Cardiac muscle cell (in vitro differentiated cells and primary cell): ENCODE results near the gene RALGPS1. TPM values are rescaled to one million over a fixed set of nuclear protein-coding genes. Genes with fewer than 3 reads are reported as not detected.
A peak's percentile ranks its signal among the peaks of the same experiment; 100 is the strongest.

ENCODE experiments used
- DNase-seq, 2 donors: peaks; one replicate each; pipeline versions ENCODE4 v3.0.0 to v3.0.0-alpha.2; 2010 to 2017; ENCODE audit warnings: low read depth in 1 of 2, low spot score in 1 of 2
- H3K27ac ChIP-seq: fragments of 200-600 bp; sonication (generic); 2 replicates; pipeline ENCODE4 v1.5.1; 2016
- H3K27me3 ChIP-seq: fragments of 200-600 bp; sonication (generic); 2 replicates; pipeline ENCODE4 v1.6.0; 2016; ENCODE audit warnings: control low read depth
- H3K36me3 ChIP-seq: fragments of 200-600 bp; sonication (generic); 2 replicates; pipeline ENCODE4 v1.5.1; 2016; ENCODE audit warnings: control low read depth
- H3K4me1 ChIP-seq: fragments of 200-600 bp; sonication (generic); 2 replicates; pipeline ENCODE4 v1.8.1; 2017; ENCODE audit warnings: low read depth, mild to moderate bottlenecking, mixed run types
- H3K4me3 ChIP-seq: fragments of 200-600 bp; sonication (generic); 2 replicates; pipeline ENCODE4 v1.5.1; 2016; ENCODE audit warnings: mild to moderate bottlenecking
- H3K9me3 ChIP-seq: fragments of 200-600 bp; sonication (generic); 2 replicates; pipeline ENCODE4 v1.5.1; 2017; ENCODE audit warnings: low read depth, mild to moderate bottlenecking, control low read depth
- polyA plus RNA-seq: library from polyadenylated mRNA; unstranded; fragments of >200 nt; fragmentation: Nextera tagmentation; extraction: Ambion mirVana; gene quantifications from 2 replicates; pipeline ENCODE4 v1.2.1, GENCODE V29; 2016
- total RNA-seq: library from RNA; depleted of rRNA; stranded (reverse); fragments of >200 nt; gene quantifications from 2 replicates; pipeline ENCODE4 v1.2.3, GENCODE V29; 2016
- TF ChIP-seq, protein P1 (sequence below): IDR thresholded peaks from 2 replicates; pipeline ENCODE4 v1.5.1; 2012; ENCODE audit warnings: low read depth, mild to moderate bottlenecking, low read length

RALGPS1 gene
- total and polyA plus RNA-seq, 2 experiments from 2014 or later = 14.1 to 16.1 TPM

DNA sequence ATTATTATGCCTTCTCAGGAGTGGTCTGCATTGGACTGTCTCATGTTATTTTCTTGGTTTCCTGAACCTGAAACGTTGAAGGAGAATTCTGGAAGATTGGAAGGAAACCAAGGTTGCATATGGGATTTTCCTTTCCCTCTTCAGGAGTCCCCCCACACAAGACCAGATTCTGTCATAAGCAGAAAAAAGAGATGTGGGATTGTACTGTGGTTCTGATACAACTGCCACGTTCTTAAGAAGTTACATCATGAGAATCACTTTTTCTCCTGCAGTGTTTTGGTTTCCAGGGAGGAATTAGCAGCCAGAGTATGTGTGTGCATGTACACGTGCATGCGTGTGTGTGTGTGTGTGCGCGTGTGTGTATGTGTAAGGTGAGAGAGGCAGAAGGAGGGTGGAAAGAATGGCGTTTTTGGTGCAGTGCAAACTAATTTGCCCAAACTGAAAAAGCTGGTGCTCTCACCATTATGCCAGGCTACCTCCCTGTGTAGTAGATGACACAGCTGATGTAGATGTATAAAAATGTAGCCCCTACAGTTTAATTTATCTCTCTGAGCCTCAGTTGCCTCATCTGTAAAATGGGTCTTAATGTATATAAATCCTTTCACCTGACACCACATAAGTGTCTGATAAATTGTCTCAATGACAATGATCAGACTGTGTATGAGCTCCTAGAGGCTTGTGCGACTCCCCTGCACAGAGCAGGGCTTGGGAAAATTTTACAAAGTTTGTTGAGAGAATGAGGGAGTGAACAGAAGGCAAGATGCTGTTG, 38.6 kb downstream of the RALGPS1 start:
- TF ChIP-seq, protein P1, sequence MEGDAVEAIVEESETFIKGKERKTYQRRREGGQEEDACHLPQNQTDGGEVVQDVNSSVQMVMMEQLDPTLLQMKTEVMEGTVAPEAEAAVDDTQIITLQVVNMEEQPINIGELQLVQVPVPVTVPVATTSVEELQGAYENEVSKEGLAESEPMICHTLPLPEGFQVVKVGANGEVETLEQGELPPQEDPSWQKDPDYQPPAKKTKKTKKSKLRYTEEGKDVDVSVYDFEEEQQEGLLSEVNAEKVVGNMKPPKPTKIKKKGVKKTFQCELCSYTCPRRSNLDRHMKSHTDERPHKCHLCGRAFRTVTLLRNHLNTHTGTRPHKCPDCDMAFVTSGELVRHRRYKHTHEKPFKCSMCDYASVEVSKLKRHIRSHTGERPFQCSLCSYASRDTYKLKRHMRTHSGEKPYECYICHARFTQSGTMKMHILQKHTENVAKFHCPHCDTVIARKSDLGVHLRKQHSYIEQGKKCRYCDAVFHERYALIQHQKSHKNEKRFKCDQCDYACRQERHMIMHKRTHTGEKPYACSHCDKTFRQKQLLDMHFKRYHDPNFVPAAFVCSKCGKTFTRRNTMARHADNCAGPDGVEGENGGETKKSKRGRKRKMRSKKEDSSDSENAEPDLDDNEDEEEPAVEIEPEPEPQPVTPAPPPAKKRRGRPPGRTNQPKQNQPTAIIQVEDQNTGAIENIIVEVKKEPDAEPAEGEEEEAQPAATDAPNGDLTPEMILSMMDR = no peak
- no peaks in the 10 kb centered on the region for H3K27me3 ChIP-seq
- H3K4me1 ChIP-seq = peaks cover 33% of the 10 kb centered on the region
- no peaks in the 10 kb centered on the region for H3K9me3 ChIP-seq
- peak overlapping the region; percentile 75 for H3K27ac ChIP-seq
- no peaks in the 10 kb centered on the region for H3K36me3 ChIP-seq
- DNase-seq = peak in 1 of 2 donors; percentile 78
- H3K4me3 ChIP-seq = no peak overlapping the region

DNA sequence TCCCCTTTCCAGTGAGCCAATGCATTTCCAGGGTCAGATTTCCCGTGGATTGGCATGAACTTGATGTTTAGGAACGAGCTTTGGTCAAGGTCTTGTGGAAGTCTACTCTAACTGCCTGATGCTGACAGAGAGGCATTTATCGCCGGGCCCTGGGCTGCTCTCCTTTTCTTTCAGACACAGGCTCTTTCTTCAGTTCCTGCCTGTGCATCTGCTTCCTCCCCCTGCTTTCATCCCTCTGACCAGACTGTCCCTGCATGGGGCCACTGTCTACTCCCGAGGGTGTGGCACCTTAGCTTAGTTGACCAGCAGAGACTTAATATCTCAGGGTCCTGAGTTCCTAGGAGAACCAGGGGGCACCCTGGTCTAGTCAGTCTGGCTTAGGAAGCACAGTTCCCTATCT, 41.2 kb downstream of the RALGPS1 start:
- no peak for DNase-seq
- no peaks in the 10 kb centered on the region for H3K27me3 ChIP-seq
- H3K4me3 ChIP-seq = no peak overlapping the region
- no peaks in the 10 kb centered on the region for H3K9me3 ChIP-seq
- TF ChIP-seq, protein P1 = no peak
- peak overlapping the region; percentile 6 for H3K27ac ChIP-seq
- H3K36me3 ChIP-seq = no peaks in the 10 kb centered on the region
- H3K4me1 ChIP-seq = peaks cover 39% of the 10 kb centered on the region

DNA sequence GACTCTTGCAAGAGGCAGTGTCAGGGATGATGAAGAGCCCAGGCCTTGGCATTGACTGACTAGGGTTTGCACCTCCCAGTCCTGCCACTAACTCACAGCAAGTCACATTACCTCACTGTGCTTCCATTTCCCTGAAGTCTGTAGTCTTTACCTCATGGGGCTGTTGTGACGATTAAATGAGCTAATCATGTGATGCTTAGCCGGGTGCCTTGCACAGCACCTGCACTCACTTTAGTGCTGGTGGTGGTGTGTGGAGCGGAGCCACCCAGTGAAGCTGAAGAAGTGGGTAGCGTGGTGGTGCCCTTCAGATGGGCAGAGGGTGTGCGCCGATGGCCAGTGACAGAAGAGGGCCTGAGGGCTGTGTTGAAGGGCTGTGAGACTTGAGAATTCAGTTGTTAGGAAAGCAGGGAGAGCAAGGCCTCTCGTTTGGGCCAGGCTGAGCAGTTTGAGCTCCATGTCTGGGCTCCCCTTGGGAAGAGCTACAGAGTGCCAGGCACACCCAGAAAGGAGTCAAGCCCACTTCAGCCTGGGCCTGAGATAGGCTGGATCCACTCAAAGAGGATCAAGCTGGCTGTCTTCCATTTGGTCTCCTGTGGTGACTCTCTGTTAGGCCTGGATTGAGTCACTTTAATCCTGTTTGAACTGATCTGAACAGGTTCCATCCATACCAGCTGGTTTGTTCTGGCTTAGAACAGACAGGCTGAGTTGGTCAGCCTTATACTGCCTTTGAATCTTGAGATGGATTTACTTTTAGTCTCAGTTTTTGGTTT, 42.5 kb downstream of the RALGPS1 start:
- TF ChIP-seq, protein P1 = no peak
- peak in 1 of 2 donors; percentile 50 for DNase-seq
- Histone ChIP-seq H3K36me3 (no peaks in the 10 kb centered on the region), H3K27ac (peak overlapping the region; percentile 93), H3K9me3 (no peaks in the 10 kb centered on the region), H3K4me3 (no peak overlapping the region), H3K27me3 (no peaks in the 10 kb centered on the region), H3K4me1 (peaks cover 35% of the 10 kb centered on the region)

DNA sequence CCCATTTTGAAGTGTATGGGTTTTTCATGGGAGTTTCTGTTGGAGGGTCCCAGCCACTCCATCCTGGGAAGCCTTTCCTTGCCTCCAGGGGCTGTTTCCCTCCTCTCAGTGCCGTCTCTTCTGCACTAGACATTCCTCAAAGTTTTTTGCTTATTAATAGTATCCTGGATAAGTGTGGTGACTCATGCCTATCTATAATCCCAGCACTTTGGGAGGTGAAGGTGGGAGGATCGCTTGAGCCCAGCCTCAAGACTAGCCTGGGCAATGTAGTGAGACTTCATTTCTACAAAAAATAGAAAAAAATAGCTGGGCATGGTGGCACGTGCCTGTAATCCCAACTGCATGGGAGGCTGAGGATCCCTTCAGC, 43.1 kb downstream of the RALGPS1 start:
- Histone ChIP-seq H3K36me3 (no peaks in the 10 kb centered on the region), H3K27me3 (no peaks in the 10 kb centered on the region), H3K9me3 (no peaks in the 10 kb centered on the region), H3K4me3 (no peak overlapping the region), H3K4me1 (peaks cover 30% of the 10 kb centered on the region), H3K27ac (peak overlapping the region; percentile 93)
- TF ChIP-seq, protein P1 = no peak
- DNase-seq = peak; percentile 39 to 46

DNA sequence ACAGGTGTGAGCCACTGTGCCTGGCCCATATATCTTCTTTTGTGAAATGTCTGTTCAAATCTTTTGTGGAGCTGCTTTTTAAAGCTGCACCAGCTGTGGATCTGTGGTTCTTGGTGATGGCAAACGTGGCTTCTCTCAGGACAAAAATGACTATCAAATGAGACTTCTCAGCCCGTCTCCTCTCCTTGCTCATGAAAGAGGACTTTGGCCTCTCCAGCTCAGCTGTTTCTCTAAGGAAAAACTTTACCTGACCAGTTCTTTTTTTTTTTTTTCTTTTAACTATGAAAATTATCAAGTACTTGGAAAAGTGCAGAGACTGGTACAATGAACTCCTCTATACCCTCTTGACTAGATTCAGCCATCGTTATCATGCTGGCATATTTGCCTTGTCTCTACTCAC, 44.8 kb downstream of the RALGPS1 start:
- Histone ChIP-seq H3K27ac (no peak overlapping the region), H3K36me3 (no peaks in the 10 kb centered on the region), H3K27me3 (no peaks in the 10 kb centered on the region), H3K9me3 (no peaks in the 10 kb centered on the region), H3K4me1 (peaks cover 31% of the 10 kb centered on the region), H3K4me3 (no peak overlapping the region)
- TF ChIP-seq, protein P1 = no peak
- DNase-seq = no peak
